ENCODE data around the gene TEX28.
"Not testable (repeated sequence)": the region's sequence is repeated elsewhere in the genome, so short reads cannot be mapped to it uniquely, and the experiment has no call there.

Gene TEX28

DNA sequence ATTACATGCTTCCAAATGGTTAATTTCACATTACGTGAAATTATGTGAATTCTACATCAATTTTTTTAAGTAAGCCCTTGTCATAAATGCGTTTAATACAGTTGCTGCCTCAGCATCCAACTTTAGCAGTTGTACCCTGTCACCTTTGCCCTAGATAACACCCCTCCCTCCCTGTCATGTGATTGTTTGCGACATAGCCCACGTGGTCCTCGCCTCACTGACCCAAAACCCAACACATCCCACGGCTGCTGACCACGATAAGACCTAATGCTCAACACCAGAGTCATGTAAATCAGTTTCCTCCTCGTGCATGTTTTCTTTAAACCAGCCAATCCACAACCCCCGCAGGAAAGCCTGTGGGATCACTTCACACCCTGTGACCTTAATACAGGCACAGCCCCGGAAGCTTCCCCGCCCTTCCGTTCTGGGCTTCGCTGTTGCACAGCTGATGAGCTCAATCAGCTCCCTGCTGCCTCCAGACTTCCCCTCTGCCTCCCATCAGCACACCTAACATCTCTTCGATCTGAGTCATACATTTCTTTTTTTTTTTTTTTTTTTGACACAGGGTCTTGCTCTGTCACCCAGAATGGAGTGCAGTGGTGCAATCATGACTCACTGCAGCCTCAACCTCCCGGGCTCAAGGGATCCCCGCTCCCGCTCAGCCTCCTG, 47.4 kb downstream of the TEX28 start:
- DNase-seq (ENCODE audit: low read depth) = not testable (repeated sequence)

- not testable (repeated sequence) for DNase-seq (ENCODE audit: low read depth)
Measured at GRCh38 chrX:154239982-154240503, 54.9 kb downstream of the TEX28 start.

GRCh38 chrX:154238939-154239559, 55.9 kb downstream of the TEX28 start:
- DNase-seq (ENCODE audit: low read depth) = not testable (repeated sequence)

DNA sequence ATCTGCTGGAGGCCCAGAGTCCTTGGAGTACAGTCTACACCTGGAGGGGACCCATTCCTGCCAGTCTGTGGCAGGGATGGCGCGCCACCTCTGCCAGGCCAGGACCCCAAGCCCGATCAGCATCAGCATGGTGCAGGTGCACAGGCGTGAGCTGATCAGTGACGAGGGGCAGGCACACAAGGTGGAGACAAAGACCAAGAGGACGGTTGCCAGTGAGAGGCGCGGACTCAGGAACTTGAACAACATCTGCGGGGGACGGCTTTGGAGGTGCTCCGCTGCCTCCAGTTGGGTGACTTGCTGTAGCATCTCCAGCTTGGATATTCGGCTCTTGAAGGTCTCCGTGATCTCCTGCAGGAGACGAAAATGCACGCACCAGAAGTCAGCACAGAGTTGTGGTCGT, 61.3 kb downstream of the TEX28 start:
- not testable (repeated sequence) for DNase-seq (ENCODE audit: low read depth)

- not testable (repeated sequence) for DNase-seq (ENCODE audit: low read depth)
Measured at GRCh38 chrX:154231443-154231842, 63.5 kb downstream of the TEX28 start.

GRCh38 chrX:154226706-154227105, 68.2 kb downstream of the TEX28 start:
- DNase-seq (ENCODE audit: low read depth) = not testable (repeated sequence)

DNA sequence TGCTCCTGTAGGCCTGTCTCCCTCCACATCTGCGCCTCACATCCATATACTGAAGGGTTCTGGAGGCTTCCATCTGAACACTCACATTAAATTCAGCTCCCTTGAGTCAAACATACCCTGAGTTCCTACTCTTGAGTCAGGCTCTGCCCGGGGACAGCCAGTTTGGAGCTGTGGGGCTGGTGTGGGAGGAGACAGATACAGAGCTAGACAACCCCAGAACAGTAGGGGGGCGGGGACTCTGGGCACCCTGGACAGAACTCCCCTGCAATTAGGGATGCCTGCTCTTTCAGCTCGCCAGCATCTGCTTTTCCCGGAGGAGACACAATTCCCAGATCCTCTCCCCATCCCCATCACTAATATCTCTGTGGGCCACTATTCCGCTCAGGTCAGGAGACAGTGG, 69.6 kb downstream of the TEX28 start:
- DNase-seq (ENCODE audit: low read depth) = not testable (repeated sequence)
